Breast epithelium (tissue), 4 donors: ENCODE data around the gene USP11. TPM values are rescaled to one million over a fixed set of nuclear protein-coding genes. Genes with fewer than 3 reads are reported as not detected.

Experiments used
- DNase-seq, 2 donors: peaks; one replicate each; pipeline ENCODE4 v3.0.0-alpha.2; 2019; ENCODE audit warnings: low spot score in 2 of 2
- H3K27ac ChIP-seq, 2 donors: fragments of 200-600 bp; sonication (generic) in 1 of 2; one replicate each; pipeline ENCODE4 v1.5.1; 2016 to 2019; ENCODE audit warnings: mild to moderate bottlenecking in 1 of 2
- H3K27me3 ChIP-seq, 2 donors: fragments of 200-600 bp; sonication (generic) in 1 of 2; one replicate each; pipeline versions ENCODE4 v1.5.1 to v1.6.0; 2017 to 2019; ENCODE audit warnings: control low read depth in 1 of 2, mild to moderate bottlenecking in 1 of 2
- H3K36me3 ChIP-seq: fragments of 200-600 bp; one replicate; pipeline ENCODE4 v1.5.1; 2019
- H3K4me1 ChIP-seq, 2 donors: fragments of 200-600 bp; sonication (generic); one replicate each; pipeline ENCODE4 v1.5.1; 2016 to 2019; ENCODE audit warnings: control low read depth in 1 of 2
- H3K4me3 ChIP-seq, 3 donors: fragments of 200-600 bp; sonication (generic); 1 replicate in 2 of 3; 2 replicates in 1 of 3; pipeline ENCODE4 v1.5.1; 2016 to 2019; ENCODE audit warnings: mild to moderate bottlenecking in 3 of 3, moderate library complexity in 2 of 3
- H3K9me3 ChIP-seq, 2 donors: fragments of 200-600 bp; sonication (generic) in 1 of 2; one replicate each; pipeline ENCODE4 v1.5.1; 2016 to 2019; ENCODE audit warnings: control low read depth in 1 of 2
- CTCF ChIP-seq, 3 donors: fragments of 450-650 bp; IDR thresholded peaks; one replicate each; pipeline ENCODE4 v1.5.1; 2016 to 2017; ENCODE audit warnings: antibody characterized with exemption in 3 of 3, mild to moderate bottlenecking in 3 of 3, moderate library complexity in 3 of 3
- POLR2A ChIP-seq: fragments of 450-650 bp; IDR thresholded peaks from one replicate; pipeline ENCODE4 v1.6.1; 2016; ENCODE audit warnings: antibody characterized with exemption, mild to moderate bottlenecking, moderate library complexity
- POLR2AphosphoS5 ChIP-seq, 3 donors: sonication (generic); formaldehyde crosslinking; IDR thresholded peaks; one replicate each; pipeline ENCODE4 v1.6.1; 2017; ENCODE audit warnings: antibody characterized with exemption in 3 of 3
- intact Hi-C: fragments of 100-400 bp; cut with DNase I; formaldehyde crosslinking; loops from one replicate; pipeline ENCODE4 v1.15.1; 2023; ENCODE audit warnings: low total_unique reads
- total RNA-seq, 3 donors: library from RNA; depleted of rRNA; stranded (reverse); fragments of >200 nt; gene quantifications; one replicate each; pipeline ENCODE4 v1.1.0, GENCODE V29; 2016

Gene USP11
- total RNA-seq, 3 donors from 2014 or later = 21.3 to 42.0 (median 29.4) TPM

GRCh38 chrX:47194194-47194787 lies 38.5 kb upstream of the USP11 start:
- intact Hi-C loops = no loop called here
- H3K27ac ChIP-seq = peak overlapping the region; percentile 97 to 99
- H3K36me3 ChIP-seq = no peaks in the 10 kb centered on the region
- peak overlapping the region; percentile 76 to 93 (median 93) for H3K4me3 ChIP-seq
- DNase-seq = no peak
- H3K4me1 ChIP-seq = peaks cover 0 to 20% of the 10 kb centered on the region in 2 donors
- no peaks in the 10 kb centered on the region for H3K9me3 ChIP-seq
- H3K27me3 ChIP-seq = peaks cover 0 to 10% of the 10 kb centered on the region in 2 donors
- TF ChIP-seq POLR2A (no peak), POLR2AphosphoS5 (IDR thresholded peaks at IDR 0.05) (no peak), CTCF (IDR thresholded peaks at IDR 0.05) (no peak)

GRCh38 chrX:47196098-47196497 lies 36.7 kb upstream of the USP11 start:
- no peak for TF ChIP-seq POLR2AphosphoS5 (IDR thresholded peaks at IDR 0.05)
- no peak for TF ChIP-seq POLR2A
- TF ChIP-seq CTCF (IDR thresholded peaks at IDR 0.05) = no peak
- H3K27ac ChIP-seq = no peak overlapping the region
- DNase-seq = no peak
- peaks cover 0 to 20% of the 10 kb centered on the region in 2 donors for H3K4me1 ChIP-seq
- H3K27me3 ChIP-seq = peaks cover 0 to under 1% of the 10 kb centered on the region in 2 donors
- intact Hi-C loops = no loop called here
- H3K9me3 ChIP-seq = no peaks in the 10 kb centered on the region
- peak overlapping the region in 2 of 3 donors; percentile 0 to 93 for H3K4me3 ChIP-seq
- H3K36me3 ChIP-seq = peaks cover 4% of the 10 kb centered on the region

GRCh38 chrX:47197526-47197925 lies 35.3 kb upstream of the USP11 start:
- TF ChIP-seq CTCF (IDR thresholded peaks at IDR 0.05) = no peak
- TF ChIP-seq POLR2AphosphoS5 (IDR thresholded peaks at IDR 0.05) = no peak
- TF ChIP-seq POLR2A = no peak
- intact Hi-C loops = no loop called here
- Histone ChIP-seq H3K27ac (peak overlapping the region; percentile 29 to 46), H3K4me3 (peak overlapping the region in 1 of 3 donors; percentile 93), H3K36me3 (peaks cover 8% of the 10 kb centered on the region), H3K4me1 (peaks cover 0 to 20% of the 10 kb centered on the region in 2 donors), H3K9me3 (no peaks in the 10 kb centered on the region), H3K27me3 (no peaks in the 10 kb centered on the region)
- DNase-seq = no peak

- no peak for TF ChIP-seq POLR2A
- no peak for TF ChIP-seq CTCF (IDR thresholded peaks at IDR 0.05)
- TF ChIP-seq POLR2AphosphoS5 (IDR thresholded peaks at IDR 0.05) = no peak
- no peaks in the 10 kb centered on the region for H3K9me3 ChIP-seq
- peak overlapping the region in 1 of 3 donors; percentile 5 for H3K4me3 ChIP-seq
- peaks cover 0 to 20% of the 10 kb centered on the region in 2 donors for H3K4me1 ChIP-seq
- no peaks in the 10 kb centered on the region for H3K27me3 ChIP-seq
- H3K27ac ChIP-seq = peak overlapping the region; percentile 33 to 46
- H3K36me3 ChIP-seq = peaks cover 11% of the 10 kb centered on the region
- intact Hi-C loops = no loop called here
- DNase-seq = no peak
Measured at GRCh38 chrX:47198026-47198686, 34.7 kb upstream of the USP11 start.

GRCh38 chrX:47198687-47199080 lies 34.1 kb upstream of the USP11 start:
- Histone ChIP-seq H3K27me3 (no peaks in the 10 kb centered on the region), H3K36me3 (peaks cover 11% of the 10 kb centered on the region), H3K4me1 (peaks cover 0 to 20% of the 10 kb centered on the region in 2 donors), H3K4me3 (no peak overlapping the region), H3K27ac (peak overlapping the region; percentile 33 to 48), H3K9me3 (no peaks in the 10 kb centered on the region)
- intact Hi-C loops = no loop called here
- TF ChIP-seq POLR2AphosphoS5 (IDR thresholded peaks at IDR 0.05) (no peak), POLR2A (no peak), CTCF (IDR thresholded peaks at IDR 0.05) (no peak)
- no peak for DNase-seq
